SJCRH30 (cell line): ENCODE results near the gene CCDC57. TPM values are rescaled to one million over a fixed set of nuclear protein-coding genes. Genes with fewer than 3 reads are reported as not detected.
A peak's percentile ranks its signal among the peaks of the same experiment; 100 is the strongest.

Source experiments
- DNase-seq, 2 experiments: peaks; one replicate each; pipeline ENCODE4 v3.0.0-alpha.2; 2015 to 2020
- H3K27ac ChIP-seq: fragments of 250-450 bp; sonication (Bioruptor Pico); 2 replicates; pipeline ENCODE4 v1.5.1; 2020; ENCODE audit warnings: mild to moderate bottlenecking, moderate library complexity
- H3K27me3 ChIP-seq: fragments of 250-450 bp; sonication (Bioruptor Pico); 2 replicates; pipeline ENCODE4 v1.5.1; 2020; ENCODE audit warnings: mild to moderate bottlenecking, moderate library complexity
- H3K36me3 ChIP-seq: fragments of 250-450 bp; sonication (Bioruptor Pico); 2 replicates; pipeline ENCODE4 v1.5.1; 2020; ENCODE audit warnings: mild to moderate bottlenecking, moderate library complexity
- H3K4me1 ChIP-seq: fragments of 250-450 bp; sonication (Bioruptor Pico); 2 replicates; pipeline ENCODE4 v1.5.1; 2020; ENCODE audit warnings: mild to moderate bottlenecking, moderate library complexity
- H3K4me3 ChIP-seq: fragments of 250-450 bp; sonication (Bioruptor Pico); 2 replicates; pipeline ENCODE4 v1.5.1; 2020; ENCODE audit warnings: mild to moderate bottlenecking, moderate library complexity
- H3K9me3 ChIP-seq: fragments of 250-450 bp; sonication (Bioruptor Pico); replicated peaks from 2 replicates; pipeline ENCODE4 v1.5.1; 2020; ENCODE audit warnings: mild to moderate bottlenecking, moderate library complexity
- total RNA-seq: library from RNA; depleted of rRNA; stranded (reverse); fragments of >200 nt; shearing (Covaris generic); gene quantifications from 2 replicates; pipeline ENCODE4 v1.2.3, GENCODE V29; 2014

CCDC57 gene
- total RNA-seq, 1 experiment from 2014 or later: 23.5 TPM

GRCh38 chr17:82100502-82101298, 111.9 kb downstream of the CCDC57 start:
- Histone ChIP-seq H3K9me3 (no peaks in the 10 kb centered on the region), H3K4me1 (peaks cover 22% of the 10 kb centered on the region), H3K4me3 (no peak overlapping the region), H3K27me3 (no peaks in the 10 kb centered on the region), H3K27ac (no peak overlapping the region), H3K36me3 (peaks cover 10% of the 10 kb centered on the region)
- no peak for DNase-seq

DNA sequence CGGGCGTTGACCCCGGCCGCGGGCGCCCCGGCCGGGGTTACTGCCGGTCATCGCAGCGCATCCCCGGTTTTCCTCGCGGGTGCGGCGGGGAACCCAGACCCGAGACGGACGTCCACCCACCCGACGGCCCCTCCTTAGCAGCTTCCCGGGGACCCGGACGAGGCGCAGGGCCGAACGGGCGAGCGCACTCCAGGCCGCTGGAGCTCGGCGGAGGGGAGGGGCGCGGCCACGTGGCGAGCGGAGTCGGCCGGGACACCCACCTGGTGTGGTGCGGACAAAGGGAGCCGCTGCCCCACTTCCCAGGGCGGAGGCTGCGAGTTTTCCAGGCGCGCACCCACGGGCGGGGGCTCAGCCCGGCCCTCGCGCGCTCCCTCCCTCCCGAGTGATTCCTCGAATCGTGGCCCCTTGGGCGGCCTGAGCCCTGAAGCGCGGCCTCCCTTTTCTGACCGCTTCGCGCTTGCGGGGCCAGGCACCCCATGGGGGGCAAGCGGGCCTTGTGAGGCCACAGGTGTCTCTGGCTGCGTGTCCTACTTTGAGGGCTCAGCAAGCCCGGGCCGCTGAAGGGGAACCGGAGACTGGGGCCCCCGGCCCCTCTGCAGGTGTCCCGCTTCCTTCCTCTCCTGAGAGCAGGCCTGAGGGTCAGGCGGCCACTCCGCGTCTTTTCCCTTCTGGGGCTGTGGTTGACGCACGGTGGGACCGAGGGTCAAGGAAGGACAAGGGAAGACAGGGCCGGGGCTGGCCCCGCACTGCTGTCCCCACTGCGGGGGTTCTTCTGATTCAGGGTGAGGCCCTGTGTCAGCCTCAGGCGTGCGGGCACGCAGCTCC, 113.5 kb downstream of the CCDC57 start:
- Histone ChIP-seq H3K4me1 (peaks cover 14% of the 10 kb centered on the region), H3K9me3 (no peaks in the 10 kb centered on the region), H3K27me3 (no peaks in the 10 kb centered on the region), H3K4me3 (peak overlapping the region; percentile 77), H3K36me3 (peaks cover 23% of the 10 kb centered on the region), H3K27ac (peak overlapping the region; percentile 75)
- no peak for DNase-seq

- no peaks in the 10 kb centered on the region for H3K9me3 ChIP-seq
- H3K4me1 ChIP-seq: peaks cover 14% of the 10 kb centered on the region
- peak within 1 kb of the TSS; percentile 75 for H3K27ac ChIP-seq
- peak; percentile 98 to 99 for DNase-seq
- peaks cover 30% of the 10 kb centered on the region for H3K36me3 ChIP-seq
- H3K27me3 ChIP-seq: no peaks in the 10 kb centered on the region
- H3K4me3 ChIP-seq: peak within 1 kb of the TSS; percentile 77
Observed at GRCh38 chr17:82098169-82098938, 114.3 kb downstream of the CCDC57 start, which contains the start of gene FASN. Gene FASN, minus strand, starts transcription at chr17:82098236. Its CDS starts 1,791 bp downstream, at chr17:82096445.

DNA sequence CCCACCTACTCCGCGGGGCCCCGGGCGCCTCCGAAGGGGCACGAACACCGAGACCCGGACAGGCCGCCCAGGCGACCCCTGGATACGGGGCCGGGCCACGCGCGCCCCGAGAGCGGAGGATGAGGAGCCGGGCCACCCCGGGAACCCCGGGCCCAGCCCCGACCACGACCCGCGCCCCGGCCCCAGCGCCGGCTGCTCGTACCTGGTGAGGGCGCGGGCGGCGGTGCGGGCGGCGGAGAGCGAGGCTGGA, 114.8 kb downstream of the CCDC57 start:
- no peak for DNase-seq
- peaks cover 14% of the 10 kb centered on the region for H3K4me1 ChIP-seq
- H3K27ac ChIP-seq: peak overlapping the region; percentile 50; the same call in 1 of the 2 replicates
- peaks cover 35% of the 10 kb centered on the region for H3K36me3 ChIP-seq
- peak overlapping the region; percentile 77 for H3K4me3 ChIP-seq
- H3K9me3 ChIP-seq: no peaks in the 10 kb centered on the region
- no peaks in the 10 kb centered on the region for H3K27me3 ChIP-seq

DNA sequence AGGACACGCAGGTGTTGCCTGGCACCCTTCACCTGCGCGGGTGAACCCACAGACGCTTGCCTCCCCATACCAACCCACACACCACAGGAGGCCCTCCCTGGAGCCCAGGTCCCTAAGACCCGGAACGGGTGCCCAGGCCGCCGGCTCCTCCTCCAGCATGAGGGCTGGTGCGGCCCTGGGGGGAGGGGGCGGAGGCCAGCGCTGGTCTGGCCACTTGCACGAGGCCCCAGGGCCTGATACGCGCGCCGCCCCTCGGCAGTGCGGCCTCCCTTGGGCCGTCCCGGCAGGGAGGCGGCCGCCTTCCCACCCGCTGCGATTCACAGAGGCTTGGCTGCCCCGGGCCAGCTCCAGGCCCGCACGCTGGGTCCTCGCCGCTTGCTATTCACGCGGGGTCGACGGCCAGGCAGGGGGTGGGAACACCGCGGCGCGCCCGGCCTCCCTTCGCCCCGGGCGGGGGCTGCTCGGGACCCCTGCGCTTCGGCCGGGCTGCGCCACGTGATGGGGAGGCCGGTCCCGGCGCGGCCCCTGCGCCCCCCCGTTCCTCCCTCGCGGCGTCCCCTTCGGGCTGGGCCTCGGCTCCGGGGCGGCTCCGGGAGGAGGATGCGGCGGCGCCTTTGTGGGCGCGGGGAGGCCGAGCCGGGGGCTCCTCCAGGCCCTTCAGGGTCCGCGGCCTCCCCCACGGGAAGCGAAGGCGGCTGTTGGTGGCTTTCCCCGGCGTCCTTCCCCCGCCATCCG, 115.3 kb downstream of the CCDC57 start:
- peaks cover 14% of the 10 kb centered on the region for H3K4me1 ChIP-seq
- no peaks in the 10 kb centered on the region for H3K9me3 ChIP-seq
- DNase-seq: peak; percentile 78 to 83
- H3K27ac ChIP-seq: peak overlapping the region; percentile 50; the same call in 1 of the 2 replicates
- H3K36me3 ChIP-seq: peaks cover 40% of the 10 kb centered on the region
- no peaks in the 10 kb centered on the region for H3K27me3 ChIP-seq
- peak overlapping the region; percentile 77 for H3K4me3 ChIP-seq

DNA sequence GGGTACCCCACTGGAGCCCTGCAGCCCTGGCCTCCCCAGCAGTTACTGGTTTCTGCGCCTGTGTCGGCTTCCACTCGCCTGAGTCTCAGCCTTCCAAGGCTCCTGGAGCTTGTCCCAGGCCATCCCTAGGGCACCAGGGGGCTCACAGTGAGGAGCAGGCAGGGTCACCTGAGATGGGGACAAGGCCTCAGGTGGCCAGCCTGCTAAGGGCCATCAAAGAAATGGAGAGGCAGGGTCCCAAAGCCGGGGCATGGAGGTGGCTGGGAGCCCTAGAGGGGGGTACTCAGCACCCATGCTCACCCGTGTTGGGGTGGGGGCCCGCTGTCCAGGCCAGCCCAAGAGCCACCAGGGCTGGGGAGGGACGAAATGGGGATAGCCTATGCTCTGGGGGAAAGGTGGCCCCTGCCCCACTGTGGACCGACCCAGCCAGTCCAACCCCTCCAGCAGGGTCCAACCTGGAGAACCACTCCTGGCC, 115.9 kb downstream of the CCDC57 start:
- Histone ChIP-seq H3K9me3 (no peaks in the 10 kb centered on the region), H3K27ac (no peak overlapping the region; the same call in 1 of the 2 replicates), H3K4me3 (peak overlapping the region; percentile 77), H3K36me3 (peaks cover 46% of the 10 kb centered on the region), H3K27me3 (no peaks in the 10 kb centered on the region), H3K4me1 (peaks cover 14% of the 10 kb centered on the region)
- no peak for DNase-seq

GRCh38 chr17:82095777-82096708, 116.6 kb downstream of the CCDC57 start:
- Histone ChIP-seq H3K36me3 (peaks cover 53% of the 10 kb centered on the region), H3K4me3 (peak overlapping the region; percentile 77), H3K4me1 (peaks cover 14% of the 10 kb centered on the region), H3K27me3 (no peaks in the 10 kb centered on the region), H3K9me3 (no peaks in the 10 kb centered on the region), H3K27ac (no peak overlapping the region)
- DNase-seq: no peak

DNA sequence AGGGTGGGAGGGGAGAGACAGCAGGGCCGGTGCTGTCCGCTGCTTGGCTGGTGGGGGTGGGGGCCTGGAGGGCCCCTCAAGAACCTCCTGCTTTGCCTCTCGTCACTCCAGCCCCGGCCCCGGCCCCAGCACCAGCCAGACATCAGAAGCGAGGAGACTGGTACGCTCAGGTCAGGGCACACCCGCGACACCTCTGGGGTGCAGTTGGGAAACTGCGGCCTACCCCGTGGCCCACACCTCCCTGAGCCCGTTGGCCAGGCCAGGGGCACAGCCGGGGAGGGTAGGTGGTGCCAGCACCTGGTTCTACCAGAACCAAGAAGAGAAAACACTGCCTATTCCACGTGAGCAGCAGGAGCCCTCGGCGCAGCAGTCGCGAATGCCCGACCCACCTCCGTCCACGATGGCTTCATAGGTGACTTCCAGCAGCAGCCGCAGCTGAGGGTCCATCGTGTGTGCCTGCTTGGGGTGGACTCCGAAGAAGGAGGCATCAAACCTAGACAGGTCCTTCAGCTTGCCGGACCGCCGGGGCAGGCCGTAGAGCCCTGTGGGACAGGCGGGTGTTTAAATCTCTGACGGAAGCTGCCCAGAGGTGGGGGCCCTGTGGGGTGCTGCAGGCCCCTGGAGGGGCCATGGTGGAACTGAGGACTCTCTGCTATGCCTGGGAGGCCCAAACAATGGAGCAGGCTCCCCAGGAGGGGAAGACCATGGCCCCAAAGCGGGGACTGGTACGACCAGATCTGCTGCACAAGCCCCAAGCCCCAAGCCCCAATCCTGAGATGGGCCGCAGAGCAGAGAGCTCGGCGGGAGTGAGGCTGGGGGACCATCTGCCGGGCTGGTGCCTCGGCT, 117.5 kb downstream of the CCDC57 start:
- H3K4me3 ChIP-seq: no peak overlapping the region
- no peak for DNase-seq
- H3K4me1 ChIP-seq: peaks cover 13% of the 10 kb centered on the region
- H3K27me3 ChIP-seq: no peaks in the 10 kb centered on the region
- peaks cover 62% of the 10 kb centered on the region for H3K36me3 ChIP-seq
- H3K27ac ChIP-seq: no peak overlapping the region
- H3K9me3 ChIP-seq: no peaks in the 10 kb centered on the region

GRCh38 chr17:82092995-82093751, 119.5 kb downstream of the CCDC57 start:
- no peak for DNase-seq
- H3K36me3 ChIP-seq: peaks cover 81% of the 10 kb centered on the region
- H3K27ac ChIP-seq: no peak overlapping the region
- no peak overlapping the region for H3K4me3 ChIP-seq
- H3K27me3 ChIP-seq: no peaks in the 10 kb centered on the region
- H3K4me1 ChIP-seq: peaks cover 3% of the 10 kb centered on the region; the same call in 1 of the 2 replicates
- H3K9me3 ChIP-seq: no peaks in the 10 kb centered on the region

- H3K9me3 ChIP-seq: no peaks in the 10 kb centered on the region
- H3K27me3 ChIP-seq: no peaks in the 10 kb centered on the region
- H3K27ac ChIP-seq: no peak overlapping the region
- H3K36me3 ChIP-seq: peaks cover 87% of the 10 kb centered on the region
- peaks cover 3% of the 10 kb centered on the region; the same call in 1 of the 2 replicates for H3K4me1 ChIP-seq
- H3K4me3 ChIP-seq: no peak overlapping the region
- no peak for DNase-seq
Observed at GRCh38 chr17:82092628-82092994, 120.0 kb downstream of the CCDC57 start.

DNA sequence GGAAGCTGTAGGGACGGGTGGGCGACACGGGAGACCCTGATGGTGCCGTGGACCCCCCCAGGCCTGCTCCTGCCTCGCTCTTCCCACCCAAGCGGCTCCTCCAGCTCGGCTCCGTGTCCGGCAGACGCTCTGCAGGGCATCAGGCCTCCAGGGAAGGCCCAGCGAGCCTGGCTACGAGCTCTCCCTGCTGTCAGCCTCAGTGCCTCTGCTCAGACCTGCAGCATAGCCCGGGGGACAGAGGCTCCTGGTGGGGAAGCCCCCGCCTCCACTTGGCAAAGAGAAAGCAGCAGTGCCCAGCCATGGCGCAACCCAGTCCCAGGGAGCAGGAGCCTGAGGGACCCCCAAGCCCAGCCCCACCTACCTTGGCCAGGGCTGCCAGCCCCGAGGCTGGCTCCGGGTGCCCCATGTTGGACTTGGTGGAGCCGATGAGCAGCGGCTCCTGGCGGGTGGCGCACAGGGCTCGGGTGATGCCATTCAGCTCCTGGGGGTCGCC, 120.5 kb downstream of the CCDC57 start:
- Histone ChIP-seq H3K36me3 (peaks cover 92% of the 10 kb centered on the region), H3K4me1 (peaks cover 3% of the 10 kb centered on the region; the same call in 1 of the 2 replicates), H3K27ac (no peak overlapping the region), H3K4me3 (no peak overlapping the region), H3K9me3 (no peaks in the 10 kb centered on the region), H3K27me3 (no peaks in the 10 kb centered on the region)
- no peak for DNase-seq
